CD1c-positive myeloid dendritic cell (primary cell): ENCODE data around the gene CCND2.
A peak's percentile ranks its signal among the peaks of the same experiment; 100 is the strongest.

Source experiments
- DNase-seq: peaks from one replicate; pipeline ENCODE4 v3.0.0-alpha.2; 2016; ENCODE audit errors: extremely low spot score

CCND2 gene

GRCh38 chr12:4276524-4277204, 3.1 kb downstream of the CCND2 start:
- DNase-seq, result peak; percentile 91

GRCh38 chr12:4277205-4277543, 3.6 kb downstream of the CCND2 start:
- no peak for DNase-seq

GRCh38 chr12:4277857-4278256, 4.3 kb downstream of the CCND2 start:
- no peak for DNase-seq

- peak; percentile 86 for DNase-seq
Observed at GRCh38 chr12:4278329-4279197, 5.0 kb downstream of the CCND2 start.

- no peak for DNase-seq
Observed at GRCh38 chr12:4279198-4279690, 5.7 kb downstream of the CCND2 start.

DNA sequence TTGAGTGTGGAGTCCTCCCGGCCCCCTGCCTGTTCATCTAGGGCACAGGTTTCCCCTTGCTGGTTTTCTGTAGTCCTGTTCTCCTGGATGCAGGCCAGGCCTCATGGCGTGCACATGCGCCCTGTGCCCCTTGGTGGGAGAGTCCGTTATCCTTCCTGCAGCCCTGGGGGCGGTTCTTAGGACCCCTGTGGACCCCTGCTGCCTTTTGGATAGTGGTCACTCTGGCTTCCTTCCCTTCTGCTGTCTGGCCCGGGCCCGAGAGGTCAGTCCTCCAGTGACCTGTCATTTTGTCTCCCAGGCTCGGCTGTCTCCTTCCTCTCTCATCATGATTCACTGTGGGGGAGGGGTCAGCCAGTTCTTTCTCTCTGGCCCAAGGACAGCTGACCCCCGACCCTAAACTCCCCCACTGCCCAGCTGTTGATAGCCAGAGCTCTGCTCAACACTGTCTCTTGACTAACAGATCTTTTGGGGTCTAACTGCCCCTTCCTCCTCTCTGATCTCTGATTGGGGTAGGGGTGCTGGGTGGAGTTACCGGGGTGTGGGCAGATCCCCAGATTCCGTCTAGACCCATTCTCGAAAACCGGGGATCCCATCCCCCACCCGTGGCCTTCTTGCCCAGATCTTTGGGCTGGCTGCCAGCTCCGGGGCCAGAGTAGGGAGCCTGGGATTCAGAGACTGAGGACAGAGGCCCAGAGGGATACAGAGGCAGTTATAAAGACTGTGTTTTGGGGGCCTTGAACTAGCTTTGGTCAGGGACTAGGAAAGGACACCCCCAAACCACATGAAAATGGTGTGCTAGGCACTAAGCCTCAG, 7.0 kb downstream of the CCND2 start:
- no peak for DNase-seq

- DNase-seq, result no peak
Observed at GRCh38 chr12:4281173-4281654, 7.7 kb downstream of the CCND2 start.

DNA sequence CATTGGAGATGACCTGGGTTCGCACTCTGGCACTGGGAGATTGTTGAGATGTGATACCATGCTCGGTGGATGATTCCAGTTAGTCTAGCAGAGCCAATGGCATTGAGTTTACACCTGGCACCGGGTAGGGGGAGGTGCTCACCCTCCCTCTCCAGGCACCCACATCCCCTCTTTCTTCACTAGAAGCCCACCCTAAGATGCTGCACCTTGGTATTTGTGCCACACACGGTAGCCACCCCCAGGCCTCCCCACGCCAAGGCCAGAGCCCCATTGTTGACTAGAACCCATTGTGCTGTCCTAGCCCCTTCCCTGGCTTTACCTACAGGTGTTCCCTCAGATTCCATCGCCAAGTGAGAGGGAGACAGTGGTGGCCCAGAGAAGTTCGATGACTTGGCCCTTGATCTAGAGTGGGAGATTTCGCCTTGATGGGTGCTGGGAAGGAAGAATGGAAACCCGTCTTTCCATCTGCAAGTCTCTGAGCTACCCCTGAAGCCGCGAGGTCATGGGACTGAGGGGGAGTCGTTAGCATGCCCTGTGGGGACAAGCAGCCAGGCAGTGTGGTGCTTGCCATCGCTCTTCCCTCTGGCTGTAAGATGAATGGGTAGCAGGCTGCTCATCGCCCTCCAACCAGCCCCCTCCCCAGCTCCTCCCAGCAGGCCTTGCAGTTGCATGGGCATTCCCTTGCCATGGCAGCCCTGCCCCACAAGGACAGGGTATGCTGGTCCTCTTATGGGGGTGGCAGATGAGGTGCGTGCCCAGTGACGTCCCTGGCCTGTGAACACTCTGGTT, 8.7 kb downstream of the CCND2 start:
- DNase-seq, result no peak

GRCh38 chr12:4282892-4283511, 9.4 kb downstream of the CCND2 start:
- no peak for DNase-seq

GRCh38 chr12:4283512-4284255, 10.1 kb downstream of the CCND2 start:
- DNase-seq, result no peak

DNA sequence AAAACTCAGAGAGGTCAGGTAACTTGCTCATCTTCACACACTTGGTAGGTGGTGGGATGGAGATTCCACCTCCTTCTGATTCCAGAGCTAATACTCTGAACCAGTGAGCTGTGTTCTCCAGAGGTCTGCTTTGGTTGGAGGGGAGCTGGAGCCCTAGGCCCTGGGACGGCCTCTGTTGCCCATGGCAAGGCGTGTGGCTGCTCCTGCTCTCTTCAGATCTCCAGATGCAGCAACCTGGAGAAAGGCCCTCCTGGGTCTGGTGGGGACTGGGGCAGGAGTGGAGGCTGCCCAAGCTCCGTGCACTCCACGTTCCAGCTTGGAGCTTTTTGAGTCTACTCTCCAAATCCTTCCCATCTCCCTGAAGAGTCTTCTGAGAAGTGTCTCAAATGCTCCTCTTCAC, 10.7 kb downstream of the CCND2 start:
- no peak for DNase-seq

DNA sequence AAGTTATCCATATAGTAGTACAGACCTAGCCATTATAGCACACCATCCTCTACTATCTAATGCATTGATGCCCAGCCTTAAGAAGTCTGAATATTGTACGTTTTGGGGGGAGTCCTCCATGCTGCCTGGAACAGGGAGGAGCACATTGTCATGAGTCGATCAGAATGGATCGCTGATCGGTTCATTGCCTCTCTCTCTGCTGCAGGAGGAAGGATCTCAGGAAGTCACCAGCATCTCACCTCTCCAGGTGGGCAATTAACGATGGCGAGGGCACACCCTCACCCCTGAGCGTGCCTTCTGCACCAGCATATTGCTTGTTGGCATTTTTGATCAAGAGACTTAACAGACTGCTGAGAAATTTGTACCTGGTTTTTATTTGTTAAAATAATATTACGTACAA, 11.5 kb downstream of the CCND2 start:
- no peak for DNase-seq

DNA sequence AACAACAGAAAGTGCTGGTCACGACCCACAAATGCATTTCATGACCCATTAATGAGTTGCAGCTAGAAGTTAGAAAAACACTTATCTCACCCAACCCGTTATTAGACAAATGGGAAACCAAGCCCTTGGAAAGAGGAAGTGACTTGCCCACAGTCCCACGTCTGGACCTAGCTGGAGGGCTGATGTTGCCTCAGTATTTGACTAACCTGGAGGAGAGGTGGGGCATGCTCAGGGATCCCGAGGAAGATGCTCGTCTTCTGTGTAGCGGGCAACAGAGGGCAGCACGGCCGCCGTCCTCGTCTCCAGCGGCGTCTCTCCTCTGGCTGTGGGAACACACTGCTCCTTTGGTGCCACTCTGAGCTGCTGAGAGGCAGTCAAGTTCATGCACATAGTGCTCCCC, 12.7 kb downstream of the CCND2 start:
- DNase-seq, result peak; percentile 76

DNA sequence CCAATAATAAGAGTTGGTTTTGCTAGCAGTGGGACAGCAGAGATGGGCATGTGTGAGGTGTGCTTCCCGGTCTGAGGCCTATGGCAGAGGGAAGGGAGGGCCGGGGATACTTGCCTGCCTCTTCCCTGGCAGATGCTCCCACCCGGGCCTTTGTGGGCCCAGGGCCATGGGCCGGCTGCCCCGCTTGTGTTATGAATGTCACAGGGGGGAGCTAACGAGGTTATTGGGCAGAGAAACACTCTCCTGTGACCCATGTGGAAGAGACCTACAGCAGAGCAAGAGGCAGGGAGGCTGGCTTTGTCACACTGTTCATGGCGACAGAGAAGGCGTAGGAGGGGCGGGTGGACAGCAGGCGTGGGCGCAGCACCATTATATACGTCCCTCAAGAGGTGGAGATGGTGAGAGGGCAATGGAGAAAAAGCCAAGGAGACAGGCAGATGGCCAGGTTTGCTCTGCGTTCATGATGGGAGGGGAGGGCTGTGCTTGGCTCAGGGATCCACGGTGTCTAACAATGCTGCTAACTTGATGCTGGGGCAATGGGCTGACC, 13.3 kb downstream of the CCND2 start:
- DNase-seq, result no peak

DNA sequence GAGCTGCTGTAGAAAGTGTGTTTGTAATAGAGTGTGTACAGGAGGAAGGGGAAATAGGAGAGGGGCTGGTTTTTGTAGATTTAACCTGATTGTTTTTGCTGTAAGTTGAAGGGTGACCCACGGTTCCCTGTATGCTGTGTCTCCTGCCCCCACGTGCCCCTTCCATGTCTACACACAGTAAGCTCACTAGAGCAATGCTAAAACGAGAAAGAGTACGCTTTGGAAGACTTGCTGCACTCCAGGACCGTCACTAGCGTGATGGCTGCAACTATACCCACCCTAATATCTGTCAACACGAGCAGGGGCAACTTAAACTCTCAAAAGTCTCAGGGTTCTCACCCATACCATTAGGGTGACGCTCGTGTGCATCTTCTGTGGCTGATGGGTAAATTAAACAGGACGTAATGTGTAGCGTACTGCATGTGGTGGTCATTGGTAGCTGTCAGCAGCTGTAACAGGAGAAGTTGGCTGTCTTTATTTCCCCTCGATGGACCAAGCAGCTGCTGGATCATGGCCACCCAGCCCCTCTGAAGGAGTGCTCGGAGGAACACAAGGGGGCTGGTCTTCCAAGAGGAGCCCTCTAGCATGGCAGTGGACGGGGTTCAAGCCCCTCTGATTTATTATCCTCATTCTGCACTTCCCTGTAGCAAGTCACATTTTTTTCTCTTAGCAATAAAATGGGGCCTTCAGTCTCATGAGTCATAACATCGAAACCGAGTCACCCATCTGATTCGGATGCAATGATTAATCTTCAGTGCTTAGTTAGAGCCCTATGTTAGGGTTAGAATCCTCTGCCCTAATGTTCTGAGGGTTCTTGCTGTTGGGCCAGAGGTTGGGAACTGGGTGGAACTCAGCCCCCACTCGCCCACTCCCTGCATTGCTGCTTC, 14.0 kb downstream of the CCND2 start:
- peak; percentile 82 for DNase-seq

GRCh38 chr12:4288296-4289131, 15.0 kb downstream of the CCND2 start:
- peak; percentile 90 for DNase-seq

- peak; percentile 91 for DNase-seq
Observed at GRCh38 chr12:4289231-4289878, 15.8 kb downstream of the CCND2 start.
